Measurements from ENCODE around the gene MYZAP.

DNA sequence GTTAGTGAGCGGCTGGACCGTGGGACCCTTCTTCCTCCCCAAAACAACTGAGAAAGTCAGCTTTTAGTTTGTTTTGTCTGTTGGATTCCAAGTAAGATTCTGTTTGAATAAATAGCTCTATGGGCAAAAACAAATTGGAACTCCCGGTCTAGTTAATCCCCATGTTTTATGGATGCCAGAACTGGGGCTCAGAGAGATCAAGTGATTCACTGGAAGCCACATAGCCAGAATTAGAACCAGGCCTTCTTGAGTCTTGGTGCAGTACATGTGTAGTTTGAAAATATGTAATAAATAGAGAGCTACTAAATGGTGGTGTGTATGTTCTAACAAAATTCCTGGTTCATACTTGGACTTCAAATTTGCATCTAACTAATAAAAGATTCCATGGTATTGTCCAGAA lies 85.5 kb downstream of the MYZAP start:
- TF ChIP-seq, protein P1, sequence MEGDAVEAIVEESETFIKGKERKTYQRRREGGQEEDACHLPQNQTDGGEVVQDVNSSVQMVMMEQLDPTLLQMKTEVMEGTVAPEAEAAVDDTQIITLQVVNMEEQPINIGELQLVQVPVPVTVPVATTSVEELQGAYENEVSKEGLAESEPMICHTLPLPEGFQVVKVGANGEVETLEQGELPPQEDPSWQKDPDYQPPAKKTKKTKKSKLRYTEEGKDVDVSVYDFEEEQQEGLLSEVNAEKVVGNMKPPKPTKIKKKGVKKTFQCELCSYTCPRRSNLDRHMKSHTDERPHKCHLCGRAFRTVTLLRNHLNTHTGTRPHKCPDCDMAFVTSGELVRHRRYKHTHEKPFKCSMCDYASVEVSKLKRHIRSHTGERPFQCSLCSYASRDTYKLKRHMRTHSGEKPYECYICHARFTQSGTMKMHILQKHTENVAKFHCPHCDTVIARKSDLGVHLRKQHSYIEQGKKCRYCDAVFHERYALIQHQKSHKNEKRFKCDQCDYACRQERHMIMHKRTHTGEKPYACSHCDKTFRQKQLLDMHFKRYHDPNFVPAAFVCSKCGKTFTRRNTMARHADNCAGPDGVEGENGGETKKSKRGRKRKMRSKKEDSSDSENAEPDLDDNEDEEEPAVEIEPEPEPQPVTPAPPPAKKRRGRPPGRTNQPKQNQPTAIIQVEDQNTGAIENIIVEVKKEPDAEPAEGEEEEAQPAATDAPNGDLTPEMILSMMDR (IDR thresholded peaks at IDR 0.05), result no peak
- TF ChIP-seq POLR2A (IDR thresholded peaks at IDR 0.05), result no peak

Measured in heart left ventricle (tissue), 13 donors.